ENCODE results near the gene P4HA3.

P4HA3 gene

DNA sequence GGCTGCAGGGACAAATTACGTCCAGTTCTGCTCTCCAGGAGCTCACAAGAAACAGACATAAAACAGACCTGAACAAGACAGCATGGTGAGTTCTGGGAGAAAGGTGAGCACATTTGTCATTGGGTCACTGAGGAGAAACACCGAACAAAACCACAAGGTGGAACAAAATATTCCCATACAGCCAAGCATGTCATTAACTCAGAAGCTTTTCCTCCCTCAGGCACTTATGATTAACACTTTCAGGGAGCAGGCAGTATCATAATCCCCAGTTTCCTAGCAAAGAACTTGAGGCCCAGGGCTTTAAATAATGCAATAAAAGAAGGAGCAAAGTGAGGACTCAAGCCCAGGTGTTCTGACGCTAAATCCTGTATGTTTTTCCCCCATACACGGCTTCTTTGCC is 43.0 kb downstream of the P4HA3 start:
- Histone ChIP-seq H3K36me3 (ENCODE audit: control insufficient read depth, insufficient read depth, low read length) (no peaks in the 10 kb centered on the region), H3K27ac (ENCODE audit: low read length) (no peak overlapping the region), H3K4me1 (ENCODE audit: control insufficient read depth, insufficient read depth, low read length) (no peaks in the 10 kb centered on the region), H3K4me3 (ENCODE audit: low read length) (no peak overlapping the region), H3K9me3 (ENCODE audit: control insufficient read depth, insufficient read depth, low read length) (no peaks in the 10 kb centered on the region), H3K27me3 (ENCODE audit: control insufficient read depth, insufficient read depth, low read length) (no peaks in the 10 kb centered on the region)
- no CpG with 5 or more reads among the region's 4 CpGs for WGBS (ENCODE audit: insufficient coverage, insufficient read length)
- no peak for DNase-seq (ENCODE audit: low read depth, low spot score)

DNA sequence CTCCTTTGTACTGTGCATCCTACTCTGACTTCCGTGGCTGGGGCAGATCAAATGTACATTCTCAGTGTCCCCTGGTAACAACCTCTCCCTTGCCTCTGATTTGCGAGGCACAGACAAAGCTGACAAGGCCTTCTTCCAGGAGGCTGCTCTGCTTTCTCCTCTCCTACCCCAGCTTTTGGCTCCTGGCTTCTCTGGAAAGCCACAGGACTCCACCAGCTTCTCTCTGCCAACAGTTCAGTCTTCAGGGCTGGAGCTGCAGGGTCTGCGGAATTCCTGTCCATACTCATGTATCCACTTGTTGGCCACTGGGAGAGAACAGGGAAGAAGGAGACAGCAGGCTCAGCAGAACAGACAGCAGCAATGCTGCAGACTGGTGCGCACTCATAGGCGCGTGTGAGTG is 44.4 kb downstream of the P4HA3 start:
- no peak for DNase-seq (ENCODE audit: low read depth, low spot score)
- no CpG with 5 or more reads among the region's 6 CpGs for WGBS (ENCODE audit: insufficient coverage, insufficient read length)
- no peak overlapping the region for H3K27ac ChIP-seq (ENCODE audit: low read length)
- no peaks in the 10 kb centered on the region for H3K27me3 ChIP-seq (ENCODE audit: control insufficient read depth, insufficient read depth, low read length)
- H3K9me3 ChIP-seq (ENCODE audit: control insufficient read depth, insufficient read depth, low read length): no peaks in the 10 kb centered on the region
- no peak overlapping the region for H3K4me3 ChIP-seq (ENCODE audit: low read length)
- no peaks in the 10 kb centered on the region for H3K36me3 ChIP-seq (ENCODE audit: control insufficient read depth, insufficient read depth, low read length)
- H3K4me1 ChIP-seq (ENCODE audit: control insufficient read depth, insufficient read depth, low read length): no peaks in the 10 kb centered on the region

- Histone ChIP-seq H3K36me3 (ENCODE audit: control insufficient read depth, insufficient read depth, low read length) (0 out of 2 replicates have a peak, but pooled peaks cover 2% of the 10 kb centered on the region), H3K27ac (ENCODE audit: low read length) (no peak overlapping the region), H3K27me3 (ENCODE audit: control insufficient read depth, insufficient read depth, low read length) (no peaks in the 10 kb centered on the region), H3K4me1 (ENCODE audit: control insufficient read depth, insufficient read depth, low read length) (no peaks in the 10 kb centered on the region), H3K4me3 (ENCODE audit: low read length) (no peak overlapping the region), H3K9me3 (ENCODE audit: control insufficient read depth, insufficient read depth, low read length) (0 out of 2 replicates have a peak, but pooled peaks cover 1% of the 10 kb centered on the region)
- DNase-seq (ENCODE audit: low read depth, low spot score): no peak
- no CpG with 5 or more reads among the region's 1 CpG for WGBS (ENCODE audit: insufficient coverage, insufficient read length)
Measured at GRCh38 chr11:74265256-74265655, 46.2 kb downstream of the P4HA3 start.

GRCh38 chr11:74262725-74263124 is 48.7 kb downstream of the P4HA3 start:
- no CpG with 5 or more reads among the region's 2 CpGs for WGBS (ENCODE audit: insufficient coverage, insufficient read length)
- no peaks in the 10 kb centered on the region for H3K27me3 ChIP-seq (ENCODE audit: control insufficient read depth, insufficient read depth, low read length)
- 0 out of 2 replicates have a peak, but pooled peaks cover 1% of the 10 kb centered on the region for H3K9me3 ChIP-seq (ENCODE audit: control insufficient read depth, insufficient read depth, low read length)
- no peak overlapping the region for H3K27ac ChIP-seq (ENCODE audit: low read length)
- DNase-seq (ENCODE audit: low read depth, low spot score): no peak
- 0 out of 2 replicates have a peak, but pooled peaks cover 2% of the 10 kb centered on the region for H3K36me3 ChIP-seq (ENCODE audit: control insufficient read depth, insufficient read depth, low read length)
- no peak overlapping the region for H3K4me3 ChIP-seq (ENCODE audit: low read length)
- no peaks in the 10 kb centered on the region for H3K4me1 ChIP-seq (ENCODE audit: control insufficient read depth, insufficient read depth, low read length)

GRCh38 chr11:74257959-74258553 is 53.4 kb downstream of the P4HA3 start:
- H3K27me3 ChIP-seq (ENCODE audit: control insufficient read depth, insufficient read depth, low read length): no peaks in the 10 kb centered on the region
- 0 out of 2 replicates have a peak, but pooled peaks cover 1% of the 10 kb centered on the region for H3K9me3 ChIP-seq (ENCODE audit: control insufficient read depth, insufficient read depth, low read length)
- no peak overlapping the region for H3K27ac ChIP-seq (ENCODE audit: low read length)
- DNase-seq (ENCODE audit: low read depth, low spot score): no peak
- H3K4me1 ChIP-seq (ENCODE audit: control insufficient read depth, insufficient read depth, low read length): no peaks in the 10 kb centered on the region
- no CpG with 5 or more reads among the region's 4 CpGs for whole genome bisulfite sequencing (ENCODE audit: insufficient coverage, insufficient read length)
- 0 out of 2 replicates have a peak, but pooled peaks cover 2% of the 10 kb centered on the region for H3K36me3 ChIP-seq (ENCODE audit: control insufficient read depth, insufficient read depth, low read length)
- H3K4me3 ChIP-seq (ENCODE audit: low read length): no peak overlapping the region

GRCh38 chr11:74256378-74257133 is 54.9 kb downstream of the P4HA3 start:
- Histone ChIP-seq H3K27me3 (ENCODE audit: control insufficient read depth, insufficient read depth, low read length) (no peaks in the 10 kb centered on the region), H3K36me3 (ENCODE audit: control insufficient read depth, insufficient read depth, low read length) (0 out of 2 replicates have a peak, but pooled peaks cover 2% of the 10 kb centered on the region), H3K4me1 (ENCODE audit: control insufficient read depth, insufficient read depth, low read length) (no peaks in the 10 kb centered on the region), H3K9me3 (ENCODE audit: control insufficient read depth, insufficient read depth, low read length) (0 out of 2 replicates have a peak, but pooled peaks cover 1% of the 10 kb centered on the region), H3K4me3 (ENCODE audit: low read length) (no peak overlapping the region), H3K27ac (ENCODE audit: low read length) (no peak overlapping the region)
- no CpG with 5 or more reads among the region's 5 CpGs for WGBS (ENCODE audit: insufficient coverage, insufficient read length)
- no peak for DNase-seq (ENCODE audit: low read depth, low spot score)

- peak; percentile 9 for DNase-seq (ENCODE audit: low read depth, low spot score)
- Histone ChIP-seq H3K27ac (ENCODE audit: low read length) (no peak overlapping the region), H3K4me3 (ENCODE audit: low read length) (no peak overlapping the region), H3K27me3 (ENCODE audit: control insufficient read depth, insufficient read depth, low read length) (no peaks in the 10 kb centered on the region), H3K4me1 (ENCODE audit: control insufficient read depth, insufficient read depth, low read length) (no peaks in the 10 kb centered on the region), H3K36me3 (ENCODE audit: control insufficient read depth, insufficient read depth, low read length) (peaks cover 6% of the 10 kb centered on the region; the same call in 1 of the 2 replicates), H3K9me3 (ENCODE audit: control insufficient read depth, insufficient read depth, low read length) (0 out of 2 replicates have a peak, but pooled peaks cover under 1% of the 10 kb centered on the region)
- no CpG with 5 or more reads among the region's 5 CpGs for whole genome bisulfite sequencing (ENCODE audit: insufficient coverage, insufficient read length)
Measured at GRCh38 chr11:74255741-74256375, 55.6 kb downstream of the P4HA3 start.

- Histone ChIP-seq H3K4me1 (ENCODE audit: control insufficient read depth, insufficient read depth, low read length) (no peaks in the 10 kb centered on the region), H3K9me3 (ENCODE audit: control insufficient read depth, insufficient read depth, low read length) (no peaks in the 10 kb centered on the region), H3K36me3 (ENCODE audit: control insufficient read depth, insufficient read depth, low read length) (peaks cover 6% of the 10 kb centered on the region; the same call in 1 of the 2 replicates), H3K27me3 (ENCODE audit: control insufficient read depth, insufficient read depth, low read length) (no peaks in the 10 kb centered on the region), H3K27ac (ENCODE audit: low read length) (no peak overlapping the region), H3K4me3 (ENCODE audit: low read length) (no peak overlapping the region)
- no peak for DNase-seq (ENCODE audit: low read depth, low spot score)
- no CpG with 5 or more reads among the region's 8 CpGs for WGBS (ENCODE audit: insufficient coverage, insufficient read length)
Measured at GRCh38 chr11:74253361-74253760, 58.1 kb downstream of the P4HA3 start.

GRCh38 chr11:74249496-74249895 is 61.9 kb downstream of the P4HA3 start:
- no peak for DNase-seq (ENCODE audit: low read depth, low spot score)
- Histone ChIP-seq H3K27me3 (ENCODE audit: control insufficient read depth, insufficient read depth, low read length) (no peaks in the 10 kb centered on the region), H3K27ac (ENCODE audit: low read length) (no peak overlapping the region), H3K4me3 (ENCODE audit: low read length) (no peak overlapping the region), H3K36me3 (ENCODE audit: control insufficient read depth, insufficient read depth, low read length) (peaks cover 6% of the 10 kb centered on the region; the same call in 1 of the 2 replicates), H3K4me1 (ENCODE audit: control insufficient read depth, insufficient read depth, low read length) (no peaks in the 10 kb centered on the region), H3K9me3 (ENCODE audit: control insufficient read depth, insufficient read depth, low read length) (no peaks in the 10 kb centered on the region)
- WGBS (ENCODE audit: insufficient coverage, insufficient read length): no CpG with 5 or more reads among the region's 2 CpGs

GRCh38 chr11:74248469-74248868 is 63.0 kb downstream of the P4HA3 start:
- Histone ChIP-seq H3K4me1 (ENCODE audit: control insufficient read depth, insufficient read depth, low read length) (no peaks in the 10 kb centered on the region), H3K9me3 (ENCODE audit: control insufficient read depth, insufficient read depth, low read length) (no peaks in the 10 kb centered on the region), H3K36me3 (ENCODE audit: control insufficient read depth, insufficient read depth, low read length) (peaks cover 6% of the 10 kb centered on the region; the same call in 1 of the 2 replicates), H3K4me3 (ENCODE audit: low read length) (no peak overlapping the region), H3K27me3 (ENCODE audit: control insufficient read depth, insufficient read depth, low read length) (no peaks in the 10 kb centered on the region), H3K27ac (ENCODE audit: low read length) (no peak overlapping the region)
- no peak for DNase-seq (ENCODE audit: low read depth, low spot score)
- no CpG with 5 or more reads among the region's 1 CpG for WGBS (ENCODE audit: insufficient coverage, insufficient read length)
